Pancreas (tissue), 10 donors: ENCODE measurements around the gene EMILIN1. TPM values are rescaled to one million over a fixed set of nuclear protein-coding genes. Genes with fewer than 3 reads are reported as not detected.

Source experiments
- ATAC-seq, 4 donors: fragments of 200-7000 bp; cut with Tn5 transposase; one replicate each; pipeline versions ENCODE4 v1.8.0 to v1.9.1; 2020; ENCODE audit warnings: mild to moderate bottlenecking in 4 of 4, moderate library complexity in 4 of 4
- DNase-seq, 6 donors: peaks; one replicate each; pipeline ENCODE4 v3.0.0-alpha.2; 2020
- FAIRE-seq: peaks from 2 replicates; lab custom pipeline; 2012; peaks lifted over from hg19 to GRCh38; lab: Jason Lieb, UNC
- H3K27ac ChIP-seq, 4 donors: fragments of 200-600 bp; sonication (generic); 1 replicate in 3 of 4; 2 replicates in 1 of 4; pipeline versions ENCODE4 v1.5.0 to v1.8.0; 2020
- H3K27me3 ChIP-seq, 4 donors: fragments of 200-600 bp; one replicate each; pipeline ENCODE4 v1.8.0; 2021
- H3K36me3 ChIP-seq, 3 donors: fragments of 200-600 bp; sonication (generic) in 1 of 3; one replicate each; pipeline versions ENCODE4 v1.5.0 to v1.8.0; 2020 to 2021
- H3K4me1 ChIP-seq, 3 donors: fragments of 200-600 bp; one replicate each; pipeline ENCODE4 v1.8.0; 2021
- H3K4me3 ChIP-seq, 4 donors: fragments of 200-600 bp; sonication (generic) in 2 of 4; one replicate each; pipeline versions ENCODE4 v1.5.0 to v1.8.0; 2020 to 2021
- H3K9me3 ChIP-seq, 4 donors: fragments of 200-600 bp; one replicate each; pipeline ENCODE4 v1.8.0; 2021
- CTCF ChIP-seq, 4 donors: fragments of 200-600 bp; sonication (generic) in 3 of 4; IDR thresholded peaks; one replicate each; pipeline versions ENCODE4 v1.5.0 to v1.8.0; 2021; ENCODE audit warnings: antibody characterized with exemption in 4 of 4
- WGBS, 2 donors: extraction: QIAGEN DNeasy Blood & Tissue Kit; methylation state at CpG; one replicate each; pipeline ENCODE4 v1.1.7; 2013; 5-methylcytosine and 5-hydroxymethylcytosine counted together
- intact Hi-C, 3 donors: fragments of 100-400 bp; cut with DNase I; formaldehyde crosslinking; loops; one replicate each; pipeline versions ENCODE4 v1.11.1 to v1.14.2; 2022
- polyA plus RNA-seq, 2 donors: library from polyadenylated mRNA; stranded (reverse); fragments of 200-250 nt; gene quantifications; one replicate each; pipeline ENCODE4 v1.2.3, GENCODE V29; 2013
- total RNA-seq, 6 donors: library from RNA; stranded (reverse); fragmentation: NEBNext Ultra II Directional in 4 of 6; extraction: Animal tissue kit (Norgen Biotek cat#: 25700) in 4 of 6; gene quantifications; one replicate each; pipeline versions ENCODE4 v1.2.1 to v1.2.4, GENCODE V29; 2021 to 2023
- donor health status: healthy with polysubstance abuse.
- donor health status: DM: no; HTN: no; CAD: no; lungs with moderate emphysema.
- donor health status: DM: no; HTN: no; CAD: no.
- donor health status: control.
- donor health status: control.
- donor health status: Bipolar disorder and iron deficiency.
- donor health status: DM: yes; HTN: yes; CAD: no.
- donor health status: DM: no; HTN: no; CAD: no.
- donor health status: DM: no; HTN: no; CAD: no.
- donor health status: DM: yes; HTN: yes; CAD: no.

Gene EMILIN1
- total and polyA plus RNA-seq, 8 donors = 2.6 to 47.1 (median 7.3) TPM

DNA sequence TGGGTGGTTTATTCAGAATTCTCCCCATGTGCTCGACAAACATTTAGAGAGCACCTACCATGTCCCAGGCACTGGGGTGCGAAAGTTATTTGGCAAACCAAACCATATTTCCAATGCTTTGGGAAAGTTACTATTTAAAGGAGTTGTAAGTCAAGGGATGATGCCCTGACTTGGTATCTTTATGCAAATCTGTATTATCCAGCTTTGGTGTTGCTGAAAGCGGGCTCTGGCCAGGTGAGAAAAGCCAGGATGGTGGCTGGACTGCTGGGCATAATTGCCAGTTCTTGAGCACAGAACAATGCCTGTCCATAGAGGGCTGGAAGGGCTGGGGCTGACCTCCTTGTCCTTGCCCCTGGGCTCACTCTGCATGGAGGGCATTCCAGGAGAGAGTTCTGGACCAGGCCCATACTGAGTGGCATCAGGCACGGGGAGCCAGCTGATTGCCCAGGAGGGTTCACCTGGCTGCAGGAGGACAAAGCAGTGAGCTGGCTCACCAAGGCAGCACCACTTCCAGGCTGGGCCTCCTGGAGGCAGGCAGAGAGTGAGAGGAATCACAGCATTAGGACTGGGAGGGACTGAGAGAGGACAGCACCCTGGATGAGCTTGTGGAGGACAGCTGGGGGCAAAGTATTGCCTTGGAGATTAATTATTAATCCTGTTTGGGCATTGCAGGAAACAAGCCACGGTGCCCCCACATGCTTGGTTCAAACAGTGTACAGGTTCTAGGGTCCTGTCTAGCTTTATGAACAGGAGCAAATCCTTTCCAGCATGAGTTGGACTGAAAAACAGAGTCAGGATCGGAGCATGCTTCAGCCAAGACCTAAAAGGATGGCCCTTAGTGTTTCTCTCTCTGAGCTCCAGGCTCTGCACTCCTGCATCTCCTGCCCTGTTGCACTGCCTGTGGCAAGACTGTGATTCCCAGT lies 15.3 kb downstream of the EMILIN1 start:
- Histone ChIP-seq H3K4me1 (peaks cover 0 to 10% (median 8%) of the 10 kb centered on the region in 3 donors), H3K27ac (no peak overlapping the region), H3K9me3 (no peaks in the 10 kb centered on the region), H3K36me3 (no peaks in the 10 kb centered on the region), H3K4me3 (no peak overlapping the region), H3K27me3 (no peaks in the 10 kb centered on the region)
- TF ChIP-seq CTCF (IDR thresholded peaks at IDR 0.05) = no peak
- intact Hi-C loops = loop anchor here in 1 of 3 donors (10.0 kb wide), 1 partner anchor 101 kb away; no protein-coding TSS in a partner anchor
- WGBS, 2 donors = 80 to 82% methylated on average over 6 of the region's 6 CpGs
- ATAC-seq (no peak), FAIRE-seq (no peak), DNase-seq (no peak)

DNA sequence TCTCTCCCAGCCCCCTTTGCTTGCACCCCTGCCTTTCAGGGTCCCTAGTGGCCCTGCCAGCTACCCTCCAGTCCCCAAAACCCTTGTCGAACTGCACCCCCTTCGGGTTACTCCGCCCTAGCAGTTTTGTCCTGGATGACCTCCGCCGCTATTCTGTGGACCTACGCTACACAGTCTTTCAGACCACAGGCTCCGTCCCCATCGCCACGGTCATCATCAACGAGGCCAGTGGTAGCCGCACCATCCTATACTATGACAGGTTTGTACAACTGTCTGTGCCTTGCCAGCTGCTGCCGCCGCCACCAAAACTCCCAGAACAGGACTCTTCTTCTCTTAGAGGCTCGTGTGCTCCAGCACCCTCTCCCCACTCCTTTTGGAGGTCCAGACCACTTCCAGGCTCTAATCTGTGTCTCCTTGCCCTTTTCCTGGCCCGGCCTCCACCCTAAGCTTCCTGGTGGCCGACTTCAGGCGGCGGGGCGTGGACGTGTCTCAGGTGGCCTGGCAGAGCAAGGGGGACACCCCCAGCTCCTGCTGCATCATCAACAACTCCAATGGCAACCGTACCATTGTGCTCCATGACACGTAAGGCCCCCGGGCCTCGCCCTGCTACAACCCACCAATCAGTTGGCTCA lies 16.1 kb downstream of the EMILIN1 start:
- no peak for FAIRE-seq
- H3K4me1 ChIP-seq = peaks cover 0 to 10% (median 8%) of the 10 kb centered on the region in 3 donors
- H3K27ac ChIP-seq = no peak overlapping the region
- intact Hi-C loops = loop anchor here in 1 of 3 donors (10.0 kb wide), 1 partner anchor 100 kb away; no protein-coding TSS in a partner anchor
- H3K27me3 ChIP-seq = no peaks in the 10 kb centered on the region
- H3K36me3 ChIP-seq = no peaks in the 10 kb centered on the region
- TF ChIP-seq CTCF (IDR thresholded peaks at IDR 0.05) = no peak
- H3K4me3 ChIP-seq = no peak overlapping the region
- no peak for ATAC-seq
- WGBS, 2 donors = 93 to 95% methylated on average over 24 of the region's 24 CpGs
- no peaks in the 10 kb centered on the region for H3K9me3 ChIP-seq
- peak in 1 of 6 donors; percentile 56 for DNase-seq

GRCh38 chr2:27095427-27095744 lies 17.0 kb downstream of the EMILIN1 start:
- FAIRE-seq (no peak), DNase-seq (no peak), ATAC-seq (no peak)
- no peaks in the 10 kb centered on the region for H3K36me3 ChIP-seq
- 80 to 92% methylated on average over 2 of the region's 2 CpGs for WGBS, 2 donors
- no peak overlapping the region for H3K4me3 ChIP-seq
- H3K4me1 ChIP-seq = peaks cover 0 to 10% (median 8%) of the 10 kb centered on the region in 3 donors
- H3K9me3 ChIP-seq = no peaks in the 10 kb centered on the region
- TF ChIP-seq CTCF (IDR thresholded peaks at IDR 0.05) = no peak
- no peak overlapping the region for H3K27ac ChIP-seq
- intact Hi-C loops = loop anchor here in 1 of 3 donors (10.0 kb wide), 1 partner anchor 99 kb away; no protein-coding TSS in a partner anchor
- H3K27me3 ChIP-seq = no peaks in the 10 kb centered on the region

- no peak for FAIRE-seq
- TF ChIP-seq CTCF (IDR thresholded peaks at IDR 0.05) = no peak
- peak; percentile 90 to 95 (median 94) for ATAC-seq
- peak in 5 of 6 donors; percentile 71 to 83 (median 74) for DNase-seq
- peaks cover 0 to 10% (median 8%) of the 10 kb centered on the region in 3 donors for H3K4me1 ChIP-seq
- WGBS, 2 donors = 16 to 22% methylated on average over 18 of the region's 18 CpGs
- H3K27me3 ChIP-seq = no peaks in the 10 kb centered on the region
- H3K36me3 ChIP-seq = no peaks in the 10 kb centered on the region
- H3K4me3 ChIP-seq = peak overlapping the region in 3 of 4 donors; percentile 10 to 48 (median 20)
- H3K9me3 ChIP-seq = no peaks in the 10 kb centered on the region
- intact Hi-C loops = loop anchor here in 1 of 3 donors (10.0 kb wide), 1 partner anchor 99 kb away; no protein-coding TSS in a partner anchor
- H3K27ac ChIP-seq = peak overlapping the region in 3 of 4 donors; percentile 8 to 24 (median 23)
These were observed 17.6 kb downstream of the EMILIN1 start for GRCh38 chr2:27095745-27096651.
